ENCODE data around the gene SKP1. TPM values are rescaled to one million over a fixed set of nuclear protein-coding genes. Genes with fewer than 3 reads are reported as not detected.

Gene SKP1
- total and polyA plus RNA-seq, 9 of the 15 experiments (the other 6 are each of a cell fraction or from before 2014, with no cell fraction given): 301 to 2,109 (median 639) TPM

DNA sequence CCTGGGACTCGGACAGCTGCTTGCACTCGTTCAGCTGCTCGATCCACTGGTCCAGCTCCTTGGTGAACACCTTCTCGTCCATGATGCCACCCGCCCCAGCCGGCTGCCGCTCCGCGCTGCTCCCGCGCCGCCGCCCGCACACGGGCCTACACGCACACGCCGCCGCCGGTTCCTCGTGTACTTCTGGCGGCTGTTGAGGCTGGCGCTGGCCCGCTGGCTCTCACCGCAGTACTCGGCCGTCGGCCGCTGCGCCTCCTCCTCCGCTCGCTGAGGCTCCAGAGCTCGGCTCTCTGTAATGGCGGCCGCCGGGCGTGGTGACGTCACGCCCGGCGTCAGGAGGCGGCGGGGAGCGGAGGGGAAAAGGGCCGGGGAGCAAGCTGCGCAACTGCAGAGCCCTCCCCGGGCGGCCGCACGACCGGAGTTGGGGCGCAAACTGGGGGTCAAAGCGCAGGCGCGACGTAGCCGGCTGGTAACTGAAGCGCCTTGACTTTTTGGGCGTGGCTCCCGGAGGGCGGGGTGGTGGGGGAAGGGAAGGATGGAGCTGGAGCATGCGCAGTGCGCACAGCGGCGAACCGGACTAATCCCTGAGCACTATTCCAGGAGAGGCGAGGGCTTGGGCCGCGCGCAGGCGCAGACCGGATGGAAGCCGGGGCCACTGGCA is 49.2 kb upstream of the SKP1 start, which contains the start of gene PPP2CA (continued):
- TF ChIP-seq, protein P1, sequence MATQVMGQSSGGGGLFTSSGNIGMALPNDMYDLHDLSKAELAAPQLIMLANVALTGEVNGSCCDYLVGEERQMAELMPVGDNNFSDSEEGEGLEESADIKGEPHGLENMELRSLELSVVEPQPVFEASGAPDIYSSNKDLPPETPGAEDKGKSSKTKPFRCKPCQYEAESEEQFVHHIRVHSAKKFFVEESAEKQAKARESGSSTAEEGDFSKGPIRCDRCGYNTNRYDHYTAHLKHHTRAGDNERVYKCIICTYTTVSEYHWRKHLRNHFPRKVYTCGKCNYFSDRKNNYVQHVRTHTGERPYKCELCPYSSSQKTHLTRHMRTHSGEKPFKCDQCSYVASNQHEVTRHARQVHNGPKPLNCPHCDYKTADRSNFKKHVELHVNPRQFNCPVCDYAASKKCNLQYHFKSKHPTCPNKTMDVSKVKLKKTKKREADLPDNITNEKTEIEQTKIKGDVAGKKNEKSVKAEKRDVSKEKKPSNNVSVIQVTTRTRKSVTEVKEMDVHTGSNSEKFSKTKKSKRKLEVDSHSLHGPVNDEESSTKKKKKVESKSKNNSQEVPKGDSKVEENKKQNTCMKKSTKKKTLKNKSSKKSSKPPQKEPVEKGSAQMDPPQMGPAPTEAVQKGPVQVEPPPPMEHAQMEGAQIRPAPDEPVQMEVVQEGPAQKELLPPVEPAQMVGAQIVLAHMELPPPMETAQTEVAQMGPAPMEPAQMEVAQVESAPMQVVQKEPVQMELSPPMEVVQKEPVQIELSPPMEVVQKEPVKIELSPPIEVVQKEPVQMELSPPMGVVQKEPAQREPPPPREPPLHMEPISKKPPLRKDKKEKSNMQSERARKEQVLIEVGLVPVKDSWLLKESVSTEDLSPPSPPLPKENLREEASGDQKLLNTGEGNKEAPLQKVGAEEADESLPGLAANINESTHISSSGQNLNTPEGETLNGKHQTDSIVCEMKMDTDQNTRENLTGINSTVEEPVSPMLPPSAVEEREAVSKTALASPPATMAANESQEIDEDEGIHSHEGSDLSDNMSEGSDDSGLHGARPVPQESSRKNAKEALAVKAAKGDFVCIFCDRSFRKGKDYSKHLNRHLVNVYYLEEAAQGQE (IDR thresholded peaks at IDR 0.05; ENCODE audit: borderline replicate concordance): peak; percentile 74; the same call in 1 of the 2 replicates
- TF ChIP-seq, protein P1 (CRISPR knock-in tag; IDR thresholded peaks at IDR 0.05; ENCODE audit: low read depth): peak; percentile 75; the same call in 1 of the 2 replicates
- TF ChIP-seq MYC (IDR thresholded peaks at IDR 0.05; ENCODE audit: low read depth, low read length): peak; percentile 45; the same call in 1 of the 2 replicates
- TF ChIP-seq MYC (CRISPR knock-in tag; IDR thresholded peaks at IDR 0.05; ENCODE audit: borderline replicate concordance, low read depth): no peak
- peak; percentile 77 for TF ChIP-seq CHD2 (IDR thresholded peaks at IDR 0.05; ENCODE audit: low read depth, low read length)
- no peak for TF ChIP-seq RBM17 (IDR thresholded peaks at IDR 0.05; ENCODE audit: borderline replicate concordance, low read depth, low read length)
- no peak for TF ChIP-seq TOE1 (IDR thresholded peaks at IDR 0.05; ENCODE audit: borderline replicate concordance)
- no peak for TF ChIP-seq TOE1 (CRISPR knock-in tag; IDR thresholded peaks at IDR 0.05; ENCODE audit: borderline replicate concordance, low read depth)
- TF ChIP-seq RNF2 (IDR thresholded peaks at IDR 0.05): no peak
- no peak for TF ChIP-seq HDAC8 (tag; IDR thresholded peaks at IDR 0.05)
- TF ChIP-seq PCBP2 (IDR thresholded peaks at IDR 0.05; ENCODE audit: low read depth, low read length, poor library complexity, severe bottlenecking): no peak
- no peak for TF ChIP-seq SIRT6 (IDR thresholded peaks at IDR 0.05; ENCODE audit: low read depth, low read length)
- TF ChIP-seq PTBP1 (IDR thresholded peaks at IDR 0.05; ENCODE audit: low read depth, low read length): no peak
- 0 out of 2 replicates have a peak, but pooled peaks have one; percentile 39 for TF ChIP-seq ZFPM2 (CRISPR knock-in tag; IDR thresholded peaks at IDR 0.05)
- no peak for TF ChIP-seq PURB (CRISPR knock-in tag; IDR thresholded peaks at IDR 0.05; ENCODE audit: low read depth)

Measured in K562 (cell line).